A549 (cell line): ENCODE results near the gene DDX54. TPM values are rescaled to one million over a fixed set of nuclear protein-coding genes. Genes with fewer than 3 reads are reported as not detected.

Source experiments
- ATAC-seq, 2 experiments: fragments of 200-7000 bp in 1 of 2; fragments of >200 bp in 1 of 2; cut with Nextera tagmentation in 1 of 2; cut with Tn5 transposase in 1 of 2; 3 replicates each; pipeline versions ENCODE4 v1.8.0 to v1.9.1; 2018 to 2020; ENCODE audit warnings: mild to moderate bottlenecking in 1 of 2, moderate library complexity in 1 of 2
- CTCF ChIA-PET: fragments of 300-600 bp; sonication (Branson Sonifier 250); formaldehyde crosslinking; extraction: SDS; loops from one replicate; lab custom pipeline; 2021; ENCODE audit warnings: antibody characterized with exemption, inconsistent platforms; lab: Yijun Ruan, JAX
- POLR2A ChIA-PET: fragments of 350-600 bp; formaldehyde crosslinking; extraction: SDS; loops from one replicate; lab custom pipeline; 2021; ENCODE audit warnings: antibody characterized with exemption, inconsistent platforms; lab: Yijun Ruan, JAX
- DNase-seq, 2 experiments: peaks; one replicate each; pipeline versions ENCODE4 v3.0.0 to v3.0.0-alpha.2; 2011 to 2016; ENCODE audit warnings: low read depth in 1 of 2, low spot score in 1 of 2
- FAIRE-seq: peaks from 2 replicates; lab custom pipeline; 2011; peaks lifted over from hg19 to GRCh38; lab: Jason Lieb, UNC
- H3K27ac ChIP-seq, 2 experiments: fragments of >200 bp; sonication (Bioruptor Twin); formaldehyde crosslinking; 3 replicates each; pipeline ENCODE4 v1.5.1; 2016 to 2017
- H3K4me1 ChIP-seq: fragments of >200 bp; sonication (Bioruptor Twin); formaldehyde crosslinking; 3 replicates; pipeline ENCODE4 v1.6.1; 2016
- H3K4me2 ChIP-seq: fragments of >200 bp; sonication (Bioruptor Twin); formaldehyde crosslinking; 3 replicates; pipeline ENCODE4 v1.6.1; 2016
- H3K4me3 ChIP-seq: fragments of >200 bp; sonication (Bioruptor Twin); formaldehyde crosslinking; 3 replicates; pipeline ENCODE4 v1.5.1; 2016
- H3K9me3 ChIP-seq: fragments of >200 bp; sonication (Bioruptor Twin); formaldehyde crosslinking; 3 replicates; pipeline ENCODE4 v1.6.1; 2016
- CBX8 ChIP-seq: fragments of 200-600 bp; sonication (generic); IDR thresholded peaks from 2 replicates; pipeline ENCODE4 v1.6.1; 2016
- CHD4 ChIP-seq: fragments of 200-600 bp; sonication (generic); IDR thresholded peaks from 2 replicates; pipeline ENCODE4 v1.6.1; 2016; ENCODE audit warnings: antibody characterized with exemption, mild to moderate bottlenecking, borderline replicate concordance
- EP300 ChIP-seq, 2 experiments: fragments of >200 bp; sonication (Bioruptor Twin); formaldehyde crosslinking; IDR thresholded peaks; 2 replicates in 1 of 2; 3 replicates in 1 of 2; pipeline ENCODE4 v1.6.1; 2016 to 2017
- ESRRA ChIP-seq: fragments of 150-350 bp; IDR thresholded peaks from 2 replicates; pipeline ENCODE4 v1.6.1; 2014; ENCODE audit warnings: mild to moderate bottlenecking, low read length, borderline replicate concordance
- FOSB ChIP-seq: fragments of 250-450 bp; sonication (Bioruptor Pico); IDR thresholded peaks from 2 replicates; pipeline ENCODE4 v1.5.0; 2020; ENCODE audit warnings: mild to moderate bottlenecking, moderate library complexity
- FOSL2 ChIP-seq, 2 experiments: fragments of 450-650 bp in 1 of 2; fragments of >200 bp in 1 of 2; sonication (Bioruptor Twin) in 1 of 2; formaldehyde crosslinking; IDR thresholded peaks; 2 replicates each; pipeline versions ENCODE4 v1.5.0 to v1.6.1; 2016 to 2020; ENCODE audit warnings: mild to moderate bottlenecking in 1 of 2, moderate library complexity in 1 of 2
- FOXS1 ChIP-seq: fragments of 250-450 bp; sonication (Bioruptor Pico); IDR thresholded peaks from 2 replicates; pipeline ENCODE4 v1.5.0; 2020; ENCODE audit warnings: mild to moderate bottlenecking, moderate library complexity
- HOXA7 ChIP-seq: fragments of 250-450 bp; sonication (Bioruptor Pico); IDR thresholded peaks from 2 replicates; pipeline ENCODE4 v1.5.0; 2020; ENCODE audit warnings: mild to moderate bottlenecking, moderate library complexity
- HOXB13 ChIP-seq: fragments of 250-450 bp; sonication (Bioruptor Pico); IDR thresholded peaks from 2 replicates; pipeline ENCODE4 v1.5.0; 2020; ENCODE audit warnings: low read depth, mild to moderate bottlenecking, moderate library complexity
- HOXB5 ChIP-seq: fragments of 250-450 bp; sonication (Bioruptor Pico); IDR thresholded peaks from 2 replicates; pipeline ENCODE4 v1.5.0; 2020; ENCODE audit warnings: mild to moderate bottlenecking, moderate library complexity
- JUNB ChIP-seq: fragments of >200 bp; sonication (Bioruptor Twin); formaldehyde crosslinking; IDR thresholded peaks from 2 replicates; pipeline ENCODE4 v1.6.1; 2016
- MAFK ChIP-seq: fragments of 450-650 bp; IDR thresholded peaks from 2 replicates; pipeline ENCODE4 v1.6.1; 2014; ENCODE audit not compliant: partially characterized antibody
- MAZ ChIP-seq: fragments of 150-350 bp; IDR thresholded peaks from 2 replicates; pipeline ENCODE4 v1.6.1; 2014; ENCODE audit warnings: antibody characterized with exemption, low read depth, low read length, borderline replicate concordance
- NFE2L2 ChIP-seq: fragments of 150-350 bp; conservative IDR thresholded peaks from 2 replicates; pipeline ENCODE4 v1.6.1; 2014; ENCODE audit warnings: low read length
- PHF8 ChIP-seq: fragments of 200-600 bp; sonication (generic); IDR thresholded peaks from 2 replicates; pipeline ENCODE4 v1.6.1; 2016; ENCODE audit warnings: low read depth, mild to moderate bottlenecking, antibody characterized with exemption, moderate library complexity, borderline replicate concordance
- RAD21 ChIP-seq, 2 experiments: fragments of >200 bp in 1 of 2; sonication (Bioruptor Twin) in 1 of 2; formaldehyde crosslinking in 1 of 2; IDR thresholded peaks in 1 of 2; conservative IDR thresholded peaks in 1 of 2; 2 replicates in 1 of 2; 3 replicates in 1 of 2; pipeline ENCODE4 v1.6.1; 2012 to 2018; ENCODE audit warnings: inconsistent platforms in 1 of 2
- RFX5 ChIP-seq: fragments of 450-650 bp; IDR thresholded peaks from 2 replicates; pipeline ENCODE4 v1.7.1; 2014; ENCODE audit warnings: antibody characterized with exemption, mild to moderate bottlenecking, moderate library complexity
- SMC3 ChIP-seq: fragments of >200 bp; sonication (Bioruptor Twin); formaldehyde crosslinking; IDR thresholded peaks from 3 replicates; pipeline ENCODE4 v1.6.1; 2018; ENCODE audit warnings: inconsistent platforms
- TP53 ChIP-seq: fragments of 250-450 bp; sonication (Bioruptor Pico); IDR thresholded peaks from 2 replicates; pipeline ENCODE4 v1.5.0; 2021; ENCODE audit warnings: mild to moderate bottlenecking, moderate library complexity
- ZFP36 ChIP-seq: fragments of 450-650 bp; IDR thresholded peaks from 2 replicates; pipeline ENCODE4 v1.6.1; 2014; ENCODE audit warnings: borderline replicate concordance; ENCODE audit not compliant: partially characterized antibody
- ZNF302 ChIP-seq: fragments of 250-450 bp; sonication (Bioruptor Pico); IDR thresholded peaks from 2 replicates; pipeline ENCODE4 v1.9.0; 2021; ENCODE audit warnings: inconsistent platforms, mild to moderate bottlenecking, moderate library complexity
- ZSCAN20 ChIP-seq: fragments of 250-450 bp; sonication (Bioruptor Pico); IDR thresholded peaks from 2 replicates; pipeline ENCODE4 v1.8.0; 2022; ENCODE audit warnings: mild to moderate bottlenecking, moderate library complexity
- WGBS: methylation state at CpG from one replicate; pipeline ENCODE4 v1.1.6; 2017; ENCODE audit errors: missing lambda C conversion rate; 5-methylcytosine and 5-hydroxymethylcytosine counted together
- polyA plus RNA-seq, 4 experiments: library from polyadenylated mRNA; depleted of rRNA in 3 of 4; stranded (reverse); fragments of >200 nt; fragmentation: RNase III in 1 of 4; extraction: RNeasy Plus Mini Kit Qiagen cat#74134 plus additional on column Dnase treatment in 1 of 4; gene quantifications; 2 replicates in 3 of 4; 3 replicates in 1 of 4; pipeline ENCODE4 v1.2.3, GENCODE V29; 2011 to 2017
- TF ChIP-seq, protein P1 (sequence below): fragments of 150-350 bp; IDR thresholded peaks from 2 replicates; pipeline ENCODE4 v1.6.1; 2014; ENCODE audit warnings: low read depth, mild to moderate bottlenecking, low read length
- TF ChIP-seq, protein P2 (sequence below): fragments of >200 bp; sonication (Bioruptor Twin); formaldehyde crosslinking; IDR thresholded peaks from 3 replicates; pipeline ENCODE4 v1.6.1; 2016
- TF ChIP-seq, protein P3 (sequence below): IDR thresholded peaks from 2 replicates; pipeline ENCODE4 v1.6.1; 2012

The DDX54 gene
- polyA plus RNA-seq, 2 of the 4 experiments (the other 2 are of a cell fraction), result 62.4 to 64.5 TPM

DNA sequence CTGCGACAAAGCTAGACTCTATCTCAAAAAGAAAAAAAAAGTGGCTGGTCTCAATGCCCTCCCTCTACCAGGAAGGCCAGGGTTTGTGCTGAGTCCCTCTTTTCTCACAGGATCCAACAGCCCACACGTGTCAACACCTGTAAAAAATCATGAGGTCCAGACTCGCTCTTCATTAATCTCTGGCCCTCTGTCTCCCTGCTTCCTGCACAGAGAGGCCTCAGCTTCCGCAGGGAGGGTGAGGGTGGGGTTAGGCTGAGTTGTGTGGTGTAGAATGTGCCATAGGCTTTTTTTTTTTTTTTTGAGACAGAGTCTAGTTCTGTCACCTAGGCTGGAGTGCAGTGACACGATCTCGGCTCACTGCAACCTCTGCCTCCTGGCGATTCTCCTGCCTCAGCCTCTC lies 29.6 kb downstream of the DDX54 start:
- TF ChIP-seq MAFK (peak; percentile 5), FOXS1 (no peak), HOXB13 (CRISPR knock-in tag) (no peak), SMC3 (no peak)
- FAIRE-seq (no peak), DNase-seq (no peak), ATAC-seq (no peak)
- no peak overlapping the region for H3K4me3 ChIP-seq
- no peaks in the 10 kb centered on the region for H3K4me1 ChIP-seq
- WGBS, result 89% methylated on average over 7 of the region's 7 CpGs
- ChIA-PET CTCF (interaction anchor here (0.7 to 11.0 kb wide), 5 partner anchors 13 to 106 kb away, joined by 3 to 142 read pairs (median 6); partner anchors contain the start of gene RASAL1), POLR2A (no interaction called here)
- H3K9me3 ChIP-seq, result no peaks in the 10 kb centered on the region
- no peak overlapping the region for H3K27ac ChIP-seq
- H3K4me2 ChIP-seq, result no peak overlapping the region

DNA sequence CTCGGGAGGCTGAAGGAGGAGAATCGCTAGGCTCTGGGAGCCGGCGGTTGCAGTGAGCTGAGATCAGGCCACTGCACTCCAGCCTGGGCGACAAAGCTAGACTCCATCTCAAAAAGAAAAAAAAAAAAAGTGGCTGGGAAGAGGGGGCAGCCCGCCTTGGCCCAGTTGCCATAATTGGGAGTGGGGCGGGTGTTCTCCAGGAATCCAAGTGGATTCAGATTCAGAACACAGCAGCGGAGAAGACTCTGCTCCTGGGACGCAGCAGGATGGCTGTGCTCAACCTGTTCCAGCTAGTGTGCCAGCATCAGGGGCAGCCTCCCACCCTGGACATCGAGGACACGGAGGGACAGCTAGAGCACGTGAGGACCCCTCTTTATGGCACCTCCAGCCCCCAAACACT lies 30.2 kb downstream of the DDX54 start:
- 75% methylated on average over 12 of the region's 12 CpGs for WGBS

DNA sequence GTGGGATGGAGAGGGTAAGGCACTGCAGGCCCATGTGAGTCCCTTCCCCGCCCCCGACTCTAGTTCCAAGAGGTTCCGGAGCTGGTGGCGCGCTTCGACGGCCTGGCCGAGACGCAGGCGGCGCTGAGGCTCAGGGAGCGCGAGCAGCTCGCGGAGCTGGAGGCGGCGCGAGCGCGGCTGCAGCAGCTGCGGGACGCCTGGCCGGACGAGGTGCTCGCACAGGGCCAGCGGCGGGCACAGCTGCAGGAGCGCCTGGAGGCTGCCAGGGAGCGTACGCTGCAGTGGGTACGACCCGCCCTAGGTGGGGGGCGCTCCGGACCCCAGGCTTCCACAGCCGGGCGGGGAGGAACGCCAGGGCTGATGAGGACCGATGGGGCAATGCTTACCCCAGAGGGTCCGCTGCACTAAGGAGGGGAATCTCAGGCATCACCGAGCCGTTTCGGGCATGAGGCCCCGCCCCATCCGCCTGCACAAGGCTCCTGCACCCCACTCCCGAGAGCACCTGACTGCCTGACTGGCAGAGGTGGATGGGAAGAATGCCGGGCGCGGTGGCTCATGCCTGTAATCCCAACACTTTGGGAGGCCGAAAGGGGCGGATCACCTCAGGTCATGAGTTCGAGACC lies 30.8 kb downstream of the DDX54 start:
- Histone ChIP-seq H3K27ac (peak overlapping the region in 1 of 2 experiments; percentile 38; a peak in 2 of 6 replicates), H3K9me3 (no peaks in the 10 kb centered on the region), H3K4me3 (peak overlapping the region; percentile 36)
- CTCF ChIA-PET, result interaction anchor here (0.6 to 11.0 kb wide), 18 partner anchors 9 to 398 kb away, joined by 3 to 142 read pairs (median 8); no protein-coding TSS in a partner anchor
- TF ChIP-seq, protein P1, sequence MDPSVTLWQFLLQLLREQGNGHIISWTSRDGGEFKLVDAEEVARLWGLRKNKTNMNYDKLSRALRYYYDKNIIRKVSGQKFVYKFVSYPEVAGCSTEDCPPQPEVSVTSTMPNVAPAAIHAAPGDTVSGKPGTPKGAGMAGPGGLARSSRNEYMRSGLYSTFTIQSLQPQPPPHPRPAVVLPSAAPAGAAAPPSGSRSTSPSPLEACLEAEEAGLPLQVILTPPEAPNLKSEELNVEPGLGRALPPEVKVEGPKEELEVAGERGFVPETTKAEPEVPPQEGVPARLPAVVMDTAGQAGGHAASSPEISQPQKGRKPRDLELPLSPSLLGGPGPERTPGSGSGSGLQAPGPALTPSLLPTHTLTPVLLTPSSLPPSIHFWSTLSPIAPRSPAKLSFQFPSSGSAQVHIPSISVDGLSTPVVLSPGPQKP, result no peak
- TF ChIP-seq PHF8, result no peak
- no peak for TF ChIP-seq CBX8
- TF ChIP-seq, all 56 proteins: peak for 0
- peaks cover 4% of the 10 kb centered on the region; the same call in 1 of the 3 replicates for H3K4me1 ChIP-seq
- POLR2A ChIA-PET, result no interaction called here
- H3K4me2 ChIP-seq, result peak overlapping the region; percentile 86
- ATAC-seq, result peak; percentile 21 to 41; a peak in 4 of 6 replicates
- peak in 1 of 2 experiments; percentile 44 for DNase-seq
- WGBS, result 13% methylated on average over 28 of the region's 51 CpGs
- FAIRE-seq, result no peak

More for the DNA sequence above, 30.2 kb downstream of the DDX54 start:
- POLR2A ChIA-PET, result no interaction called here
- Histone ChIP-seq H3K4me1 (no peaks in the 10 kb centered on the region), H3K9me3 (no peaks in the 10 kb centered on the region), H3K27ac (no peak overlapping the region), H3K4me2 (peak overlapping the region; percentile 86), H3K4me3 (peak overlapping the region; percentile 36; the same call in 1 of the 3 replicates)
- TF ChIP-seq CBX8 (no peak), RAD21 (conservative IDR thresholded peaks at IDR 0.05 in 1 of 2, IDR thresholded peaks at IDR 0.05 in 1 of 2) (no peak), HOXB5 (no peak), FOXS1 (no peak), HOXA7 (CRISPR knock-in tag) (no peak), EP300 (IDR thresholded peaks at IDR 0.05) (no peak), TP53 (no peak)
- FAIRE-seq, result no peak
- no peak for DNase-seq
- CTCF ChIA-PET, result interaction anchor here (1.8 to 11.0 kb wide), 6 partner anchors 10 to 105 kb away, joined by 6 to 142 read pairs (median 34); partner anchors contain the start of gene RASAL1
- no peak for ATAC-seq

DNA sequence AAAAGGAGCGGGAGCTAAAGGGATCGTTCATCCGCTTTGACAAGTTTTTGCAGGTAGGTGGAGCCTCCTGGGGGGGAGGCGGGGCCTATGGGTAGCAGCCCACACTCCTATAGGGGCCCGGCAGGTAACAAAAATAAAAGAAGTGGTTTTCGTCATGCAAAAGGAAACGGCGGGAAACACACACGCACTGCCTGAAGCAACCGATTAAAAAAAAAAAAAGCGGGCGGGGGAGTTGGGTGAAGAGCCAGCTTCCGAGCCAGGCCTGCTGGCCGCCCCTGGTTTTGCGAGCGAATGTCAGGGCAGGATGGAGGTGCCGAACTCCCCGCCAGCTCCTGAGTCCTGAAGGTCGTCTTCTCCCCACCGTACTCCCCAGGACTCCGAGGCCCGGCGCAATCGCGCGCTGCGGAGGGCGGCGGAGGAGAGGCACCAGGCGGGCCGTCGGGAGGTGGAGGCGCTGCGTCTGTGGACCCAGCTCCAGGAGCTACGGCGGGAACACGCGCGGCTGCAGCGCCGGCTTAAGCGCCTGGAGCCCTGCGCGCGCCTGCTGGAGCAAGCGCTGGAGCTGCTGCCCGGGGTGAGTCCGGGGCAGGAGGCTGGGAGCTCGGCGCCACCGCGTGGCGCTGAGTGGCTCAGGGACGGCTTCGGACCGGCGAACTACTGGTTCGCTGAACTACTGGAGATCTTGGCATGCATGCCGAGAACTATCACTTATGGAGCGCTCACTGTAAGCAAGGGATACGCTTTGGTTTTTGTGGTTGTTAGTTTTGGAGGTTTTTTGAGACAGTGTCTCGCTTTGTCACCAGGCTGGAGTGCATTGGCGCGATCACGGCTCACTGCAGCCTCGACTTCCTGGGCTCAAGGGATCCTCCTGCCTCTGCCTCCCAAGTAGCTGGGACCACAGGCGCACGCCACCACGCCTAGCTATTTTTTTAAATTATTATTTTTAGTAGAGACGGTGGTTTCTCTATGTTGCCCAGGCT lies 32.2 kb downstream of the DDX54 start:
- ChIA-PET POLR2A (interaction anchor here (0.7 to 1.0 kb wide), 4 partner anchors 8 to 160 kb away, joined by 3 to 4 read pairs (median 4); partner anchors contain the start of genes DDX54 and RITA1), CTCF (interaction anchor here (0.6 to 11.0 kb wide), 33 partner anchors 8 to 161 kb away, joined by 3 to 142 read pairs (median 5); partner anchors contain the start of gene DTX1)
- no peaks in the 10 kb centered on the region for H3K9me3 ChIP-seq
- H3K4me2 ChIP-seq, result peak overlapping the region; percentile 93
- WGBS, result 14% methylated on average over 52 of the region's 70 CpGs
- peak; percentile 83 to 92 for ATAC-seq
- H3K4me1 ChIP-seq, result peaks cover 6% of the 10 kb centered on the region; the same call in 1 of the 3 replicates
- DNase-seq, result peak; percentile 90 to 92
- no peak for FAIRE-seq
- H3K4me3 ChIP-seq, result peak overlapping the region; percentile 43
- H3K27ac ChIP-seq, result peak overlapping the region in 1 of 2 experiments; percentile 69; a peak in 2 of 6 replicates
- TF ChIP-seq HOXB13 (CRISPR knock-in tag), result no peak
- TF ChIP-seq ZFP36, result no peak
- no peak for TF ChIP-seq ESRRA
- TF ChIP-seq JUNB, result no peak
- TF ChIP-seq MAZ, result no peak
- TF ChIP-seq FOSL2 (IDR thresholded peaks at IDR 0.05), result no peak
- TF ChIP-seq FOSL2 (CRISPR knock-in tag; IDR thresholded peaks at IDR 0.05), result no peak
- TF ChIP-seq, protein P2, sequence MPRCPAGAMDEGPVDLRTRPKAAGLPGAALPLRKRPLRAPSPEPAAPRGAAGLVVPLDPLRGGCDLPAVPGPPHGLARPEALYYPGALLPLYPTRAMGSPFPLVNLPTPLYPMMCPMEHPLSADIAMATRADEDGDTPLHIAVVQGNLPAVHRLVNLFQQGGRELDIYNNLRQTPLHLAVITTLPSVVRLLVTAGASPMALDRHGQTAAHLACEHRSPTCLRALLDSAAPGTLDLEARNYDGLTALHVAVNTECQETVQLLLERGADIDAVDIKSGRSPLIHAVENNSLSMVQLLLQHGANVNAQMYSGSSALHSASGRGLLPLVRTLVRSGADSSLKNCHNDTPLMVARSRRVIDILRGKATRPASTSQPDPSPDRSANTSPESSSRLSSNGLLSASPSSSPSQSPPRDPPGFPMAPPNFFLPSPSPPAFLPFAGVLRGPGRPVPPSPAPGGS, result no peak
- TF ChIP-seq RFX5, result no peak
- TF ChIP-seq HOXB5, result no peak
- no peak for TF ChIP-seq ZSCAN20 (CRISPR knock-in tag)
- TF ChIP-seq CHD4, result no peak
- TF ChIP-seq NFE2L2, result no peak
- no peak for TF ChIP-seq ZNF302
- no peak for TF ChIP-seq EP300 (IDR thresholded peaks at IDR 0.05)
- TF ChIP-seq, protein P3, sequence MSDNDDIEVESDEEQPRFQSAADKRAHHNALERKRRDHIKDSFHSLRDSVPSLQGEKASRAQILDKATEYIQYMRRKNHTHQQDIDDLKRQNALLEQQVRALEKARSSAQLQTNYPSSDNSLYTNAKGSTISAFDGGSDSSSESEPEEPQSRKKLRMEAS, result peak; percentile 87
- no peak for TF ChIP-seq FOSB (CRISPR knock-in tag)
